NCI-H2196 treated with DMSO at 0.1 percent for 48 hours (cell line): ENCODE measurements around the gene KLF18.
"Not testable (repeated sequence)": the region's sequence is repeated elsewhere in the genome, so short reads cannot be mapped to it uniquely, and the experiment has no call there.

Source experiments
- DNase-seq: peaks from one replicate; lab custom pipeline; 2025; ENCODE audit not compliant: unreplicated experiment; lab: John Stamatoyannopoulos, UW

Gene KLF18

GRCh38 chr1:44120398-44120949 lies 21.0 kb downstream of the KLF18 start:
- DNase-seq: no peak

DNA sequence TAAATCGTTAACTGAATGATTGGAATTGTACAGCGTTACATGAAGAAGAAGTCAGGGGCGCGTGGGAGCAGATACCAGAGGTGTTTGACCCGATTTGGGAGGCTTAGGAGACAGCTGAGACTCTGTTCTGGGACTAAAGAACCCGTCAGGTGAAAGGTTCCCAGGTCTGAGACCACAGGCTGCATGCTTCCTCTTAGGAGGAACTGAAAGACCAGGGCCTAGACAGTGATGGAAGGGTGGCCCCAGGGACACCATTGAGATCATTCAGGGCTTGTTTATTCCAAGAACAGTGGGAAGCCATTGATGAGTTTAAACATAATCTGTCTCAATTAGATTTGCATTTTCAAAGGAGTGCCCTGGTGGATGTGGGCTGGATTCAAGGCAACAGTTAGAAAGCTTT lies 21.9 kb downstream of the KLF18 start:
- no peak for DNase-seq

DNA sequence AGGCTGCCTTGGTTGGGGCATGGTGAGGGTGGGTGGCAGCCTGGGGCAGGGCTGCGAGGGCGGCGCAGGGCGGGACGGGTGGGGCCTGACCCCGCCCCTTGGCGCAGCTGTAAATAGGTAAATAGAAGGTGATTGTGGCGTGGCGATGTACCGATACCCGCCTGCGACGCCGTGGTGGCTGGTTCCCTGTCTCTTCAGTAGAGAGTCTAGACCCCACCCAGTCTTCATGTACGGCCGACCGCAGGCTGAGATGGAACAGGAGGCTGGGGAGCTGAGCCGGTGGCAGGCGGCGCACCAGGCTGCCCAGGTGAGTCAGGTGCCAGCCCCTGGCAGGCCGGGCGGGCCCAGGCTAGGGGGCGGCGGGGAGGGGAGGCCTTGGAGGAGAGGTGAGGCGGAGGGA lies 22.7 kb downstream of the KLF18 start, which contains the start of gene KLF17:
Gene KLF17, plus strand, starts transcription at position 140 of the 400 bp plus-strand sequence. Its CDS starts 87 bp downstream, at position 227.
- DNase-seq: no peak

- not testable (repeated sequence) for DNase-seq
Observed at GRCh38 chr1:44117272-44117671, 24.2 kb downstream of the KLF18 start.

DNA sequence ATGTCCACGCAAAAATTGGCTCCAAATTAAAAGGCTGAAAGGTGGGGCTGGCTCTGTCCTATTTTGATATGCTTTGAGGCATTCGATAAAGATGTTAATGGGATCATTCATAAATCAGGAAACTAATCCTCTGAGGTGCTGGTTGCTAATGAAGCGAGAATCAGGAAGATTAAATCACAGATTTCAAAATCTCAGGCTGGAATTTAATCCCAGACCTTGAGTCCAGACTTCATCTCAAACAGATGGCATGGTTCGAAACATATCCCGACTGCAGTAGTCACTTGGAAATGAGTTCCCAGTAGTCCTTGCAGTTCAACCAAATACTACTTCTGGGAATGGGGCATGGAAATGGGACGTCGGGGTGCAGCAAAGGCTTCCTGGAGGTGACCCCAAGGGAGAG lies 27.3 kb downstream of the KLF18 start:
- no peak for DNase-seq

DNA sequence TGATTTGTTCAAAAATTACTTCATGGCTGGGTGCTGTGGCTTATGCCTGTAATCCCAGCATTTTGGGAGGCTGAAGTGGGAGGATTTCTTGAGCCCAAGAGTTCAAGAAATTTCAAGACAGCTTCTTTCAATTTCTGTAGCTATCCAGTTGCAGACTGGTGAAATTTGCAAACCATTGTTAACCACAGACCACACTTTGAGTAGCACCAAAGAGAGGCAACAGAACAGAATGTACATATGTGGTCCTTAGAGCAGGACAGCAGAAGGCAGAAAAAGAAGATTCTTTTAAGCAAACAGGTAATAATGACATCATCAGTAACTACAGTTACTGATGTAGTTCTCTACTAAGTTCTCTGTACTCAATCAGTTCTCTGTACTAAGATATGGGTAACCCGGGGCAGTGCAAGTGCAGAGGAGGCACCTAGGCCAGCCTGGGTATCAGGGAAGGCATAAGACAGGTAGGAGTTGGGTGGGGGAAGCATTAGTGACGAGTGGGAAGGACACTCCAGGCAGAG lies 28.3 kb downstream of the KLF18 start:
- no peak for DNase-seq

GRCh38 chr1:44112486-44112885 lies 28.9 kb downstream of the KLF18 start:
- DNase-seq: no peak

GRCh38 chr1:44111861-44112260 lies 29.6 kb downstream of the KLF18 start:
- DNase-seq: no peak

- DNase-seq: no peak
Observed at GRCh38 chr1:44110916-44111315, 30.5 kb downstream of the KLF18 start.

DNA sequence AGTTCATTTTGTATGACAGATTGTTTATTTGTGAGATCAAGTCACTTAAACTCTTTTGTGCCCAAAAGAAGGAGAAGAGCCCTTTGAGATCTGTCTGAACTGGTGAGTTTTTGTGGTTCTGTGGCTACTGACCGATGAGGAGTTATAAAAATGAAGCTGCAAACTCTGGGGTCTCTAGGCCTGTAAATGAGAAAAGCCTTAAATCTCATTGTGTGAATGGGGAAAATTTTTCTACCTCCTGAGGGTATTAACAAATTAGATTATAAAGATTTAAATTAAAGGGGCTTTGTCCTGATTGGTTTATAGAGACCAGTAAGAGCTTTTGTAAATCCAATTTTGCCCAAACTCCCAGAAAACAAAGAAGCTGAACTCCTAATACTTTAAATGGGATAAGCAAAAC lies 32.5 kb downstream of the KLF18 start:
- no peak for DNase-seq

DNA sequence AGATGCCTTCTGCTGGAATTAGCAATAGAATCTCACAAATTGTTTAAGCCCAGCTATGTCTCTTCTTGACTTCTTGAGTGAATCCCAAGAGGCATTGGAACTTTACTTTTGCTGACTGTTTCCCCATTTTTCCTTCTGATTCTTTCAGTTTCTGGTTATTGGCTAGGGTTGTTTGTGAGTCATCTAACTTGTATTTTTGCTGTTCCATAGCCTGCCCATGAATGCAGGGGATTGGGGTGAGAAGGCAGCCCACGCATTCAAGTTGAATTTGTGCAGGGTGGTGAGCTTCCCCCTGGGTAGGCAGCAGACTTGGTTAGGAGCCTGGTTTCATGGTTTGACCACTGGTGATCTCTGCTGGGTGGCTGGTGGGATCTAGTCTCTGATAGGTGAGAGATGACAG lies 33.2 kb downstream of the KLF18 start:
- no peak for DNase-seq

- no peak for DNase-seq
Observed at GRCh38 chr1:44105810-44106209, 35.6 kb downstream of the KLF18 start.

DNA sequence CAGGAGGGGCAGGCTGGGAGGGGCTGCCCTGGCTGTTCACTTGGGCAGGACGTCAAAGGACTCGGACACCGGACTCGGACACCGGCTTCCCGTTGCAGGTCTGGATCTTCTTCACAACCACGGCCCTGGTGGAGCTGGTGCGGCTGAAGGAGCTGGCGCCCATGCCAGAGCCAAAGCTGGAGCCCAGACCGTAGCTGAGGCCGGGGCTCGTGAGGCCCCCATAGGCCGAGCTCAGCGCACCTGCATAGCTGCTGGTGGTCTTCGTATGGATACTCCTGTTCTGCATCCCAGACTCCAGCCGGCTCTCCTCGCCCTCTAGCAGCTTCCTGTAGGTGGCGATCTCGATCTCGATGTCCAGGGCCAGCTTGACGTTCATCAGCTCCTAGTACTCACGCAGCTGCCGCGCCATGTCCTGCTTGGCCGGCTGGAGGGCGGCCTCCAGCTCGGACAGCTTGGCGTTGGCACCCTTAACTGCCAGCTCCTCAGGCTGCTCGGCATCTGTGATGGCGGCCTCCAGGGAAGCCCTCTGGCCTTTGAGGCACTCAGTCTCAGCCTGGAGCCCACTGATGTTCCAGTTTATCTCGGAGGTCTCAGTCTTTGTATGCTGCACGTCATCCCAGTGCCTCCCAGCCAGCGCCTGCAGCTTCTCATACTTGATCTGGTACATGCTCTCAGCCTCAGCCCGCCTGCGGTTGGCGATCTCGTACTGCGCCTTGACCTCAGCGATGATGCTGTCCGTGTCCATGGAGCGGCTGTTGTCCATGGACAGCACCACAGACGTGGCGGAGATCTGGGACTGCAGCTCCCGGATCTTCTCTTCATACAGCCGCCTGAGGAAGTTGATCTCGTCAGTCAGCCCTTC lies 37.9 kb downstream of the KLF18 start:
- DNase-seq: no peak

GRCh38 chr1:44101328-44101727 lies 40.1 kb downstream of the KLF18 start:
- DNase-seq: no peak

GRCh38 chr1:44100183-44100868 lies 41.1 kb downstream of the KLF18 start:
- DNase-seq: no peak

DNA sequence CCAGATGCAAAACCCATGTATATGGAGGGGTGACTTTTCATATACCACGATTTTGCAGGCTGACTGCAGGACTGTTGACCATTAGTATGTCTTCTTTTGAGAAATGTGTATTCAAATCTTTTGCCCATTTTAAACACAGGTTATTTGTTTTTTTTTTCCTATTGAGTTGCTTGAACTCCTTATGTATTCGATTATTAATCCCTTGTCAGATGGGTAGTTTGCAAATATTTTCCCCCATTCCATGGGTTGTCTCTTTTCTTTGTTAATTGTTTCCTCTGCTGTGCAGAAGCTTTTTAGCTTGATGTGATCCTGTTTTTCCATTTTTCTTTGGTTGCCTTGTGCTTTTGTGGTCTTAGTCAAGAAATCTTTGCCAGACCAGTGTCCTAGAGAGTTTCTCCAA lies 47.4 kb downstream of the KLF18 start:
- DNase-seq: no peak

DNA sequence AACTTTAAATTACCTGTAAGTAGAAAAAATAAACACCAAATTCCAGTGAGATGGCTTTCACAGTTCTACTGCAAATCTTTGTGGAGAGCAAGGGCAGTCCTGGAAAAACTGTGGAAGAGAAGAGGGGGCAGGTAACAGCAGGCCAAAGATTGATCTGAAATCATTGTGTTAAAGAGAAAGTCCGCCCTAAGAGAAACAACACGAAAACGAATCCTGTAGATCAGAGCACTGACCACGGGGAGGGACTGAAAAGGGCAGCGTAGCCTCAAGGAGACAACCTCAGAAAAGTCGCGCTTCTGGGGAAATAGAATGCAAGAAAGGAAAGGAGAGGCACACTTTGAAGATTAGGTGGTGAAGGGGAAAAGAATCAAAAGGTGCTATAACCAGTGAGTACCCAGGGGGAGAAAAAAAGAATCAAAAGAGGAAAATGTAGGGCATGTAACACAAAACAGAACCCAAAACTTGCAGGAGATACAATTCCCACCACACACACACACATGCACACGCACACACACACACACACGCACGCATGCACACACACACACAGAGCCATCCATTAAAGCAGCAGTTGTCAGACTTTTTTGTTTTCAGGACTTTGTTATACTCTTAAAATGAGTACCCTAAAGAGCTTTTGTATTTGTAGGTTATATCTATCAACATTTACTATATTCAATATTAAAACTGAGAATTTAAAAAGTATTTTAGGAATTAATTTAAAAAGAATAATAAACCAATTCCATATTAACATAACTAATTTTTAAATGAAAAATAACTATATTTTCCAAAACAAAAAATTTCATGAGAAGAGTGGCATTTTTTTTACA lies 50.8 kb downstream of the KLF18 start:
- no peak for DNase-seq

DNA sequence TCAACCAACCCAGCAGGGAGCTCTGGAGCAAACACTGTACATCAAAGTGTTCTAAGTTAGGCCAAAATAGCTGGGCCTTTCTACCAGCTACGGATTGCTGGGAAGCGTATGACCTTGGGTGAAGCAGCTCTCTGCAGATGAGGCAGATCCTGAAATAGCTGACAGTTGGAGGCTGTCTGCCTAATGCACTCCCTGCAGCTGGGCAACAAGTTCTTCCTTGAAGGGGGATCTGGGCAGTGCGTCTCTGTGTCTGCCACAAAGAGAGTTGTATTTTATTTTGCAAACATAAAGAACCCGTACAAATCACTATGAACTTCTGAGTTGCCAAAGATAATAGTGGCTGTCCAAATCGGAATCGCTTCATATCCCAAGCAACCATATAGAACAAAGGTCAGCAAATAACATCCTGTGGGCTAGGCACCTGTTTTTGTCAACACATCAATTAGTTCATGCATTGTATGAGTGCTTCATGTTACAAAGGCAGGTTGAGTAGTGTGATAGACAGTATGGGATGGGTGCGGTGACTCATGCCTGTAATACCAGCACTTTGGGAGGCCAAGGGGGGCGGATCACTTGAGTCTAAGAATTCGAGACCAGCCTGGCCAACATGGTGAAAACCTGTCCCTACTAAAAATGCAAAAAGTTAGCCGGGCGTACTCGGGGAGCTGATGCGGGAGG lies 51.9 kb downstream of the KLF18 start:
- no peak for DNase-seq
